ENCODE measurements around the gene MS4A6E. TPM values are rescaled to one million over a fixed set of nuclear protein-coding genes. Genes with fewer than 3 reads are reported as not detected.

MS4A6E gene
- total RNA-seq, 1 experiment from 2014 or later: not detected

- Histone ChIP-seq H3K27me3 (ENCODE audit: insufficient read depth, low read length) (no peaks in the 10 kb centered on the region), H3K4me3 (replicated peaks in 1 of 2; ENCODE audit: low read depth in 1 of 2, low read length in 2 of 2) (no peak overlapping the region), H3K9ac (ENCODE audit: low read length) (no peak overlapping the region), H2AFZ (ENCODE audit: low read depth, low read length, poor library complexity, severe bottlenecking) (no peak overlapping the region), H3K27ac (ENCODE audit: low read depth, low read length) (no peak overlapping the region), H3K79me2 (ENCODE audit: insufficient read depth, low read length) (no peaks in the 10 kb centered on the region), H3K36me3 (ENCODE audit: control insufficient read depth in 1 of 2, insufficient read depth in 2 of 2, low read length in 2 of 2) (no peaks in the 10 kb centered on the region), H4K20me1 (ENCODE audit: insufficient read depth) (no peaks in the 10 kb centered on the region), H3K4me1 (ENCODE audit: control insufficient read depth in 1 of 2, insufficient read depth in 2 of 2, low read length in 2 of 2) (peaks cover 0 to 20% of the 10 kb centered on the region in 2 experiments; a peak in 2 of 4 replicates), H3K9me3 (ENCODE audit: control insufficient read depth in 1 of 2, insufficient read depth in 1 of 2, low read depth in 1 of 2, low read length in 2 of 2) (no peaks in the 10 kb centered on the region), H3K9me2 (ENCODE audit: insufficient read depth) (no peaks in the 10 kb centered on the region), H3K4me2 (ENCODE audit: low read length) (peak overlapping the region; percentile 59)
- intact Hi-C loops (cut with micrococcal nuclease): no loop called here
- no TSS peak for BruUV-seq (replicated peaks)
- ChIA-PET CTCF (no interaction called here), POLR2A (no interaction called here), RAD21 (ENCODE audit: low non-redundant PET in 1 of 2, low total read pairs in 2 of 2, uncharacterized antibody in 2 of 2, unreplicated experiment in 2 of 2) (no interaction called here)
- peak; percentile 10 for DNase-seq (ENCODE audit: low read depth, low spot score)
- ATAC-seq: peak; percentile 78
- TF ChIP-seq ZFX (IDR thresholded peaks at IDR 0.05) (no peak), TCF7L2 (IDR thresholded peaks at IDR 0.05; ENCODE audit: borderline replicate concordance, extremely low read depth, insufficient read depth, insufficient read length) (peak; percentile 25)
Observed at GRCh38 chr11:60305906-60306619, 21.0 kb upstream of the MS4A6E start.

GRCh38 chr11:60307507-60308195, 19.4 kb upstream of the MS4A6E start:
- no peak for DNase-seq (ENCODE audit: low read depth, low spot score)
- ChIA-PET CTCF (interaction anchor here (1.1 kb wide), 1 partner anchor 56 kb away, joined by 3 read pairs; no protein-coding TSS in a partner anchor), POLR2A (no interaction called here), RAD21 (ENCODE audit: low non-redundant PET in 1 of 2, low total read pairs in 2 of 2, uncharacterized antibody in 2 of 2, unreplicated experiment in 2 of 2) (no interaction called here)
- Histone ChIP-seq H3K4me1 (ENCODE audit: control insufficient read depth in 1 of 2, insufficient read depth in 2 of 2, low read length in 2 of 2) (peaks cover 0 to 20% of the 10 kb centered on the region in 2 experiments; a peak in 2 of 4 replicates), H3K79me2 (ENCODE audit: insufficient read depth, low read length) (no peaks in the 10 kb centered on the region), H3K4me3 (replicated peaks in 1 of 2; ENCODE audit: low read depth in 1 of 2, low read length in 2 of 2) (no peak overlapping the region), H3K9me3 (ENCODE audit: control insufficient read depth in 1 of 2, insufficient read depth in 1 of 2, low read depth in 1 of 2, low read length in 2 of 2) (no peaks in the 10 kb centered on the region), H3K9me2 (ENCODE audit: insufficient read depth) (no peaks in the 10 kb centered on the region), H2AFZ (ENCODE audit: low read depth, low read length, poor library complexity, severe bottlenecking) (no peak overlapping the region), H3K27ac (ENCODE audit: low read depth, low read length) (no peak overlapping the region), H3K4me2 (ENCODE audit: low read length) (no peak overlapping the region), H3K36me3 (ENCODE audit: control insufficient read depth in 1 of 2, insufficient read depth in 2 of 2, low read length in 2 of 2) (no peaks in the 10 kb centered on the region), H3K27me3 (ENCODE audit: insufficient read depth, low read length) (no peaks in the 10 kb centered on the region), H4K20me1 (ENCODE audit: insufficient read depth) (no peaks in the 10 kb centered on the region), H3K9ac (ENCODE audit: low read length) (no peak overlapping the region)
- intact Hi-C loops (cut with micrococcal nuclease): no loop called here
- ATAC-seq: no peak
- BruUV-seq (replicated peaks): no TSS peak
- no peak for TF ChIP-seq SIN3A (IDR thresholded peaks at IDR 0.05; ENCODE audit: low read depth)
- TF ChIP-seq MAX (IDR thresholded peaks at IDR 0.05): no peak
- TF ChIP-seq SRF (IDR thresholded peaks at IDR 0.05; ENCODE audit: low read depth): no peak
- no peak for TF ChIP-seq POLR2A (IDR thresholded peaks at IDR 0.05; ENCODE audit: borderline replicate concordance, extremely low read depth, insufficient read depth, insufficient read length)
- TF ChIP-seq EZH2phosphoT487 (IDR thresholded peaks at IDR 0.05; ENCODE audit: borderline replicate concordance): no peak
- no peak for TF ChIP-seq ELF1 (IDR thresholded peaks at IDR 0.05; ENCODE audit: borderline replicate concordance, low read depth)
- TF ChIP-seq RAD21 (IDR thresholded peaks at IDR 0.05; ENCODE audit: low read depth): no peak
- no peak for TF ChIP-seq ZFX (IDR thresholded peaks at IDR 0.05)
- no peak for TF ChIP-seq ATF3 (IDR thresholded peaks at IDR 0.05)
- no peak for TF ChIP-seq EZH2 (IDR thresholded peaks at IDR 0.05)
- TF ChIP-seq EGR1 (IDR thresholded peaks at IDR 0.05; ENCODE audit: low read depth): no peak
- no peak for TF ChIP-seq REST (IDR thresholded peaks at IDR 0.05; ENCODE audit: low read depth)

Data from HCT116 (cell line).